GM21737 (cell line): ENCODE measurements around the gene KCNJ6.
"Not testable (repeated sequence)": the region's sequence is repeated elsewhere in the genome, so short reads cannot be mapped to it uniquely, and the experiment has no call there.

Experiments used
- ATAC-seq: cut with Tn5 transposase; IDR thresholded peaks from one replicate; pipeline ENCODE4 v1.9.1; 2021; ENCODE audit warnings: mild to moderate bottlenecking, moderate library complexity; ENCODE audit not compliant: unreplicated experiment

Gene KCNJ6

GRCh38 chr21:37784591-37785318 is 131.5 kb downstream of the KCNJ6 start:
- ATAC-seq: no peak

GRCh38 chr21:37783016-37783415 is 133.2 kb downstream of the KCNJ6 start:
- ATAC-seq: no peak

- no peak for ATAC-seq
Observed at GRCh38 chr21:37780991-37781983, 135.0 kb downstream of the KCNJ6 start.

- ATAC-seq: no peak
Observed at GRCh38 chr21:37771181-37771580, 145.1 kb downstream of the KCNJ6 start.

GRCh38 chr21:37770461-37770860 is 145.8 kb downstream of the KCNJ6 start:
- ATAC-seq: no peak

- no peak for ATAC-seq
Observed at GRCh38 chr21:37769656-37770055, 146.6 kb downstream of the KCNJ6 start.

GRCh38 chr21:37767984-37768383 is 148.3 kb downstream of the KCNJ6 start:
- ATAC-seq: no peak

GRCh38 chr21:37766129-37766528 is 150.1 kb downstream of the KCNJ6 start:
- no peak for ATAC-seq

GRCh38 chr21:37765221-37765900 is 150.9 kb downstream of the KCNJ6 start:
- no peak for ATAC-seq

- no peak for ATAC-seq
Observed at GRCh38 chr21:37764691-37765090, 151.6 kb downstream of the KCNJ6 start.

- no peak for ATAC-seq
Observed at GRCh38 chr21:37763298-37763697, 153.0 kb downstream of the KCNJ6 start.

GRCh38 chr21:37762606-37763005 is 153.7 kb downstream of the KCNJ6 start:
- ATAC-seq: no peak

GRCh38 chr21:37761406-37761805 is 154.9 kb downstream of the KCNJ6 start:
- not testable (repeated sequence) for ATAC-seq

- no peak for ATAC-seq
Observed at GRCh38 chr21:37759777-37760176, 156.5 kb downstream of the KCNJ6 start.

- ATAC-seq: no peak
Observed at GRCh38 chr21:37758982-37759381, 157.3 kb downstream of the KCNJ6 start.

- no peak for ATAC-seq
Observed at GRCh38 chr21:37757606-37758376, 158.5 kb downstream of the KCNJ6 start.

- ATAC-seq: no peak
Observed at GRCh38 chr21:37753122-37753599, 163.1 kb downstream of the KCNJ6 start.

- ATAC-seq: no peak
Observed at GRCh38 chr21:37751268-37751975, 164.8 kb downstream of the KCNJ6 start.

GRCh38 chr21:37749132-37749531 is 167.1 kb downstream of the KCNJ6 start:
- ATAC-seq: no peak

GRCh38 chr21:37748351-37748750 is 167.9 kb downstream of the KCNJ6 start:
- ATAC-seq: no peak
